GM12878 (cell line): Measurements from ENCODE around the gene IL1R2.

Source experiments
- ZBED1 ChIP-seq: IDR thresholded peaks from 2 replicates; pipeline ENCODE4 v1.6.1; 2016; ENCODE audit warnings: borderline replicate concordance
- TF ChIP-seq, protein P1 (sequence below): IDR thresholded peaks from 2 replicates; pipeline ENCODE4 v1.6.1; 2012; ENCODE audit warnings: low read depth, low read length, improper control_type of control experiment

DNA sequence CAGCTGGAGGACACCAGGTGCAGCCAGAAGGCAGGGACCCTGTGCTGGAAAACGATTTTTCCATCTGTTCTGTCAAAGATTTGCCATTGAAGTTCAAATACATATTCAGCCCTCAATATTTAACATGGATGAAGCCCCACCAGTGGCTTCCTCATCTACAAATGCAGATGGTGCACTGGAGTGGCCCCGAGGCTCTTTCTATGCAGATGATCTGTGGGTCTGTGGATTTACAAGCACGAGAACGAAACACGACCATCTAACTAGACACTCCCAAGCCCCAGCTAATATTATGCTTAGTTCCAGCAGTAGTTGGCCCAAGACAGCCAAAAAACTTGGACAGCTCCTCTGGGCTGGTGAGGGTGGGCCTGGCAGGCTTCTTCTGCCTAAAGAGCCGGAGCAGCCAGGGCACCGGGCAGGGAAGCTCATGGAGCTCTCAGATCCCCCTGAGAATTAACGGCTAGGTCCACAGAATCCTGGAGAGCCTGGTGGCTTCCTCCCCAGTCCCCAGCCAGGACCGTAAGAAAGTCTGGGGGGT lies 9.2 kb upstream of the IL1R2 start:
- no peak for TF ChIP-seq ZBED1
- TF ChIP-seq, protein P1, sequence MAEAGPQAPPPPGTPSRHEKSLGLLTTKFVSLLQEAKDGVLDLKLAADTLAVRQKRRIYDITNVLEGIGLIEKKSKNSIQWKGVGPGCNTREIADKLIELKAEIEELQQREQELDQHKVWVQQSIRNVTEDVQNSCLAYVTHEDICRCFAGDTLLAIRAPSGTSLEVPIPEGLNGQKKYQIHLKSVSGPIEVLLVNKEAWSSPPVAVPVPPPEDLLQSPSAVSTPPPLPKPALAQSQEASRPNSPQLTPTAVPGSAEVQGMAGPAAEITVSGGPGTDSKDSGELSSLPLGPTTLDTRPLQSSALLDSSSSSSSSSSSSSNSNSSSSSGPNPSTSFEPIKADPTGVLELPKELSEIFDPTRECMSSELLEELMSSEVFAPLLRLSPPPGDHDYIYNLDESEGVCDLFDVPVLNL = no peak
